ENCODE measurements around the gene C1orf198.

Gene C1orf198

DNA sequence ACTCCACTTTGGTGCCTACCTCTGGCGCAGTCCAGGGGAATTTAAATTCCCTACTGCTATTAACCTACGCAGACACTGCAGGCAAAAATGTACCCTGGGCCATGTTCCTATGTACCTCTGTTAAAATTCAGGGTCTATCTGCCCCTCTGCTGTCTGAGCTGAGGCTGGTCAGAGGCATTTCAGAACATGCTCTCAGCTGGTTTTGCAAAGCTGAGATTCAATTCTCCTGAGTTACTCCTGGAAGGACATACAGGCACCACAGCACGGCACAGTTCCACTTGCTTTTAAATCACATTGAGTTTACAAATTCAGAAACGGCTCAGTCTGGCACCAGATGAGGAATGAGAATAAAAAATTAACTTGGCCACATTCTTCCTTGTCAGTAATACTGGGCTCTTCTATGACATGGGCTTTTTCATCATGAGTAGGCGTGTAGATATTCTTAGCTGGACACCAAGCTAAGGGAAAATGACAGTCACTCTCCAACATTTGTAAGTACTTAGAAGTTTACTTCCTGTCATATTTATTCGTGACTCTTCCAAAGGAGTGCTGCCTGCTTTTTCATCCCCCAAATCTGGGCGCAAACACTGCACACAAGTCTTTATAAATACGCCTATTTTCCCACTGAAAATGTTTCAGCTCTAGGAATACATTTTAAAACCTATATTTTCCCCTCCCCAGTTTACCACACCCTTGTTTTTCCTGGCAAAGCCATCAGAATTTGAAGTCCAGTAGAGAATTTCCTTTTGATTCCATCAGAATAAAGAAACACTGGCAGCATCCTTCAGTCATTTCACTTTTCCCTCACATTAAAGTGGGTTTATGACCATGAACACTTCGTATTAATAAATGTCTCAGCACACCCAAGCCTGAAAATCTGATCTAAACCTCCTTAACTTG, 1.9 kb downstream of the C1orf198 start:
- H3K9ac ChIP-seq (ENCODE audit: low read length) = peak overlapping the region; percentile 36
- peak overlapping the region; percentile 61 for H3K27ac ChIP-seq (ENCODE audit: low read depth, low read length)
- H3K4me1 ChIP-seq (ENCODE audit: control insufficient read depth, insufficient read depth, low read length) = peaks cover 28% of the 10 kb centered on the region

DNA sequence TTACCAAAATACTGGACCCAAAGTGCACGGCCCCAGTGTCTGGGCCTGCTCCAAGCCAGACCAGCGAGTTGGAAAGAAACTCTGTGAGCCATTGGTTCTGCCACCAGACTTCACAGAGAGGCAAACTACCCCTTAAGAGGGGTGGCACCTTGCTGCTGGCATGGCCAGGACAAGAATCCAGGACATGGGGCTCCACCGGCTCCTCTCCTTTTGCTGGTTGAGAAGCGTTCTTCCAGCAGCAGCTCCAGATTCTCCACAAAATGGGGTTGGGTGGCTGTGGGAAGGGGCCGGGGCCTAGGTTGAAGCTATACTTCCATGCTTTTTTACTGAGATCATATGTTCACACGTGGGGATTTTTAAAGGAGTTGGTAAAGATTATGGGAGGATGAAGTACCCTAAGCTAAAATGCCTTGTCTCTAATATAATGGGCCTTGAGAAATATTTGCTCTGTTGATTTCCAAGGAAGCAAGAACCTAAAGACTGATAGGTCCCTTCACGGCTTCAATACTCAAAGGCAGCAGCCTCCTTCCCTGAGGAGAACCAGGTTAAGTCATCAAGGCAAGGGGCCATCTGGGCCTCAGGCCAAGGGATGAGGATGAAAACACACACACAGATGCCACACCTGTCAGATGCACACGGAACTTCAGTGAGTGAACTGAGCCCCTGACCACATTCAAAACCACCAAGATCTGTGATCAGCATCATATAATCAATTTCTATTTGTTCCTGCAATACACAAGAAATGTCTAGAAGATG, 3.1 kb downstream of the C1orf198 start:
- peaks cover 28% of the 10 kb centered on the region for H3K4me1 ChIP-seq (ENCODE audit: control insufficient read depth, insufficient read depth, low read length)
- H3K36me3 ChIP-seq (ENCODE audit: control insufficient read depth, insufficient read depth, low read length) = no peaks in the 10 kb centered on the region
- H3K4me3 ChIP-seq (ENCODE audit: low read length) = no peak overlapping the region
- H3K9ac ChIP-seq (ENCODE audit: low read length) = no peak overlapping the region
- H3K27ac ChIP-seq (ENCODE audit: low read depth, low read length) = no peak overlapping the region
- no peaks in the 10 kb centered on the region for H3K27me3 ChIP-seq (ENCODE audit: control insufficient read depth, insufficient read depth, low read length)

More for the DNA sequence above, 1.9 kb downstream of the C1orf198 start:
- H3K36me3 ChIP-seq (ENCODE audit: control insufficient read depth, insufficient read depth, low read length) = no peaks in the 10 kb centered on the region
- peak overlapping the region; percentile 95 for H3K4me3 ChIP-seq (ENCODE audit: low read length)
- no peaks in the 10 kb centered on the region for H3K27me3 ChIP-seq (ENCODE audit: control insufficient read depth, insufficient read depth, low read length)

DNA sequence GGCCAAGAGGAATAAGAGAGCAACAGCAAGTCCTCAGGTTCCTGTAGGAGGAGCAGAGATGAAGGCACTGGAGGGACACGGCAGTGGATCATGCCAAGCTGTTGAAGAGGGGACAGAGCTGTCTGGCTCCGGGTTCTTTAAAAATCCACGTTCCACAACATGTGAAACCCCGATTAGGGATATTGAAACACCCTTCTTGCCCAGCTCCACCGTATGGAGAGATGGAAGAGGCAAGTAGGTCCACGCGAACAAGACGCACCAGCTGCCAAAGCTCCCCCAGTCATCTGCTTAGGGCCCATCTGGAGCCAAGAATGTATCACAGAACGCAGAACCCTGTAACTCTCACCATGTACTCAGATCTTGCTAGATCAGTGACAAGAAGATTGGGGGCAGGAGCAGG, 3.9 kb downstream of the C1orf198 start:
- Histone ChIP-seq H3K9ac (ENCODE audit: low read length) (no peak overlapping the region), H3K36me3 (ENCODE audit: control insufficient read depth, insufficient read depth, low read length) (no peaks in the 10 kb centered on the region), H3K27ac (ENCODE audit: low read depth, low read length) (no peak overlapping the region), H3K4me1 (ENCODE audit: control insufficient read depth, insufficient read depth, low read length) (peaks cover 30% of the 10 kb centered on the region), H3K4me3 (ENCODE audit: low read length) (no peak overlapping the region), H3K27me3 (ENCODE audit: control insufficient read depth, insufficient read depth, low read length) (no peaks in the 10 kb centered on the region)

DNA sequence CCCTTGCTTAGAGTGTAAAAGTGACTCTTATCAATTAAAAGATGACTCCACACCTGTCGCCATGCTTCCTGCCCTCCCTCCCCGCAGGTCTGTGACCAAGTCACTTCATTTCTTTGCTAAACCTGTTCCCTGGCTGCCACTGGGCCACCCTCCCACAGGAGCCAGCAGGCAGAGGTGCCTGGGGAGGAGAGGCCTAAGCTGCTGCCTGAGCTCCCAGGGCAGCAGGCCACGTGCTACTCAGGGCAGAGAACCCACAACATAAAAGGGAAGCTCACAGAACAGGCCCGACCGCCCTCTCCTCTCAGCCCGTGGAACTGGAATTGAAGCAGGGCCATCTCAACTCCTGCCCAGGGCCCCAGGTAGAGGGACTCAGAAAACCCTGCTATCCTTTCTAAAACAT, 4.9 kb downstream of the C1orf198 start:
- Histone ChIP-seq H3K4me3 (ENCODE audit: low read length) (no peak overlapping the region), H3K4me1 (ENCODE audit: control insufficient read depth, insufficient read depth, low read length) (peaks cover 27% of the 10 kb centered on the region), H3K27me3 (ENCODE audit: control insufficient read depth, insufficient read depth, low read length) (no peaks in the 10 kb centered on the region), H3K36me3 (ENCODE audit: control insufficient read depth, insufficient read depth, low read length) (no peaks in the 10 kb centered on the region), H3K9ac (ENCODE audit: low read length) (no peak overlapping the region), H3K27ac (ENCODE audit: low read depth, low read length) (no peak overlapping the region)

DNA sequence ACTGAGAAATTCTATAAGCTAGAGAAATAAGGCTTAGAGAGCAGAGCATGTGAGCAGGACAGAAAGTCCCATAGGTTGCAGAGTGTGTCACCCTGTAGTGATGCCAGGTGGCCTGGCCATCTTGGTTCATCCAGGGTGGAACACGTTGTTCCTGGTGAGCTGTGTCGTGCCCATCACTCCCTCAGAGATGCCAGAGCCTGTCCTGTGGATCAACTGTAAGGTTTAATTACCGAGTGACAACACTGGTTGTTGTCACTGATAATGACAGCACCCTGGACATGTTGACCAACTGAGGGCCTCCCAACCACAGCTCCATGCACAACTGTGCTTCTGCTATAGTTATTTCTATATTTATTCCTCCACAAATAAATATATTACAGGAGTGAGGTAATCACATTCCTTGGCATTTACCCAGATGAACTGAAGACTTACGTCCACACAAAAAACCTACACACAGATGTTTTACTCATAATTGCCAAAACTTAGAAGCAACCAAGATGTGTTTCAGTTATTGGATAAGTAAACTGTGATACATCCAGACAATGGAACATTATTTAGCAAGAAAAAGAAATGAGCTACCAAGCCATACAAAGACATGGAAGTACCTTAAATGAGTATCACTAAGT, 6.2 kb downstream of the C1orf198 start:
- H3K27ac ChIP-seq (ENCODE audit: low read depth, low read length) = no peak overlapping the region
- no peak overlapping the region for H3K9ac ChIP-seq (ENCODE audit: low read length)
- no peak overlapping the region for H3K4me3 ChIP-seq (ENCODE audit: low read length)
- no peaks in the 10 kb centered on the region for H3K36me3 ChIP-seq (ENCODE audit: control insufficient read depth, insufficient read depth, low read length)
- H3K4me1 ChIP-seq (ENCODE audit: control insufficient read depth, insufficient read depth, low read length) = peaks cover 39% of the 10 kb centered on the region
- no peaks in the 10 kb centered on the region for H3K27me3 ChIP-seq (ENCODE audit: control insufficient read depth, insufficient read depth, low read length)

DNA sequence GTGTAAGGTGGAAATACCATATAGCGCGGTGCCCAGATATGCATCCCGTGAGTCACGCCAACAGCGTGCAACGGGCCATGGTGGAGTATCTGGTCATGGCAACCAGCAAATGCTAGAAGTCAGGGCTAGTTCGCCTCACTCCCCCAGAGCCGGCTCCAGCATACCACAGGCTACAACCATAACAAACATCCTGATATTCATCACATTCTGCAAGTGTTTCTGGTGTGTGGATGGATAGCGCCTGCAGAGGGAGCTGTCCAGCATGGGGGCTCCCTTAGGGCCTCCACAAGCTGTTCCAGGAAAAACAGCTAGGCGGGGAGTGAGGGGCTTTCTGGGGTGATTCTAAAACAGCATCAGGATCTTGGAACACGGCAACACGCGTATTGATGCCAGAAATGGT, 6.8 kb downstream of the C1orf198 start:
- no peak overlapping the region for H3K9ac ChIP-seq (ENCODE audit: low read length)
- H3K27ac ChIP-seq (ENCODE audit: low read depth, low read length) = no peak overlapping the region
- no peak overlapping the region for H3K4me3 ChIP-seq (ENCODE audit: low read length)

DNA sequence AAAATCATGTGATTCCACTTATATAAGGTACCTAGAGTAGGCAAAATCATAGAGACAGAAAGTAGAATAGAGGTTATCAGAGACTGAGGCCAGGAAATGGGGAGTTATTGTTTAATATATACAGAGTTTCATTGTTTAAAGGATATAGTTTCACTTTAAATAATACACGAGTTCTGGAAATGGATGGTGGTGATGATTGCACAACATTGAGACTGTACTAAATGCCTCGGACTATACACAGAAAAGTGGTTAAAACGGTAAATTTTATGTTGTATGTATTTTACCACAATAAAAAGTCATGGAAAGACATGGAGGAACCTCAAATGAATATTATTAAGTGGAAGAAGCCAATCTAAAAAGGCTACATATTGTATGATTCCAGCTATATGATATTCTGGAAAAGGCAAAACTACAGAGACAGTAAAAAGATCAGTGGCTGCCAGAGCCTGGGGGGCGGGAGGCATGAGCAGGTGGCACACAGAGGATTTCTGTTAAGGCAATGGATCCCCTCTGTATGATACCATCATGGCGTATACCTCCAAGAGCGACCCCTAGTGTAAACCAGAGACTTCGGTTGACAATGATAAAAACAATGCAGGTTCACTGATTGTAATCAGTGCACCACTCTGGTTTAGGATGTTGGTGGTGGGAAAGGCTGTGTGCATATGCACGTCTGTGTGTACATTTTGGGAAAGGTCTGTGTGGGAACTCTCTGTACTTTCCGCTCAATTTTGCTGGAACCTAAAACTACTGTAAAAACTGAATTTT, 7.5 kb downstream of the C1orf198 start:
- no peak overlapping the region for H3K9ac ChIP-seq (ENCODE audit: low read length)
- no peak overlapping the region for H3K4me3 ChIP-seq (ENCODE audit: low read length)
- H3K4me1 ChIP-seq (ENCODE audit: control insufficient read depth, insufficient read depth, low read length) = peaks cover 32% of the 10 kb centered on the region
- no peaks in the 10 kb centered on the region for H3K27me3 ChIP-seq (ENCODE audit: control insufficient read depth, insufficient read depth, low read length)
- peak overlapping the region; percentile 23 for H3K27ac ChIP-seq (ENCODE audit: low read depth, low read length)
- no peaks in the 10 kb centered on the region for H3K36me3 ChIP-seq (ENCODE audit: control insufficient read depth, insufficient read depth, low read length)

More for the DNA sequence above, 6.8 kb downstream of the C1orf198 start:
- no peaks in the 10 kb centered on the region for H3K27me3 ChIP-seq (ENCODE audit: control insufficient read depth, insufficient read depth, low read length)
- no peaks in the 10 kb centered on the region for H3K36me3 ChIP-seq (ENCODE audit: control insufficient read depth, insufficient read depth, low read length)
- peaks cover 39% of the 10 kb centered on the region for H3K4me1 ChIP-seq (ENCODE audit: control insufficient read depth, insufficient read depth, low read length)

DNA sequence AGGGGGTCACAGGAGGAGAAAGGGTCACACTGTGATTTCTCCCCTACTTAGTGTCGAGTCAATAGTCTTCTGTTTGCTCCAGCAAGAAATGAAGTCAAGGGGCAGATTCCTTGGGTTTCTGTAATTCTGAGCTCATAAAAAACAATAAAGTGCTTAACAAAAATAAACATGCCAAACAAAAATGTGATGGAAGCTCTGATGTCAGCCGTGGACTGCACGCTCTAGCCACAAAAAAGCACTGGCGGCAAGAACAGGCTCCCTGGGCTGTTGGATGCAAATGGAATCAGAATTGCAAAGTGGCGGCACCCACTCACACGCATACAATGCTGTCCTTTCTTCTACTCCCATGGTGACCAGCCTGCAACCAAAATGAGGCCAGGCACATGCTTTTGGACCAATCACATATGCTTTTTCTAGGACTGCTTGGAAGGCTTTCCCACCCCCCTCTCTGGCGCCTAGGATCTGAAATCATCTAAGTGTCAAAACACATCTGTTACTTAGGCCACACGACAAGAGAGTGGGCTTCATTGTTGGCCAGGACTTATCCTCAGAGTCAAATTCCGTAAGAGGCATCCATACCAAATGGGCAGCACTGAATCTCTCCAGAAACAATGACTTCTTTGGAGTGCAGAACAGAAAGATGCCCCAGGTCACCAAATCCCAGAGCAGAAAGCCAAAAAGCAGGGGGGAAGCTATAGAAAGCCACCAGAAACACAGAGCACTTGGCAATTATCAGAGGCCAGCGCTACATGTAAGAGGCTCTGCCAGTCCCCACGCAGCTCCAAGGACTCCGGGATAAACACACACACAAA, 9.2 kb downstream of the C1orf198 start:
- Histone ChIP-seq H3K9ac (ENCODE audit: low read length) (no peak overlapping the region), H3K4me3 (ENCODE audit: low read length) (no peak overlapping the region), H3K36me3 (ENCODE audit: control insufficient read depth, insufficient read depth, low read length) (no peaks in the 10 kb centered on the region), H3K27me3 (ENCODE audit: control insufficient read depth, insufficient read depth, low read length) (no peaks in the 10 kb centered on the region), H3K4me1 (ENCODE audit: control insufficient read depth, insufficient read depth, low read length) (peaks cover 20% of the 10 kb centered on the region), H3K27ac (ENCODE audit: low read depth, low read length) (no peak overlapping the region)

DNA sequence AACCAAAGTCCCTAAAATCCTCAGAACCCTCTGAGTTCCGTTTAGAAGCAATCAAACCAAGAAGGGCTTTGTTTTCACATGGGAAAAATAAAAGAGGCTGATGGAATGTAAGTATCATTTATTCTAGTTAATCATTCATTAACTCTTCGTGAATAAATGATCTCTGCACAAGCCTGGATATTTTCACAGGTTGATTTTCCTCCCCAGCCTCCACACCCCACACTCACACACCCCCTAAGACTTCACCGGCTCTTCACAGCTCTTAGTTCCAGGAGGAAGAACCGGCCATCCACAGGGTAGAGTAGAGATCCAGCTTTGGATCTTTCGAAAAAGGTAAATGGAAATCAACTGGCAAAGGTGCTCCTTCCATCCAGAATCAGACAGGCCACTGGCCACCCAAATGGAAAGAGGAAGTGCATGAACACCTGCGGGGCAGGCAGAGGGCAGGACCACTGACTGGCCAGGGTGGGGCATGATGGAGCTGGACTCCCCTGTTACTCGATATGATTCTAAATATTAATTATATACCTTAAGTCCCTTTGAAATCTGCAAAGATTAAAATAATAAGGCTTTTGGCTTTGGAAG, 10.0 kb downstream of the C1orf198 start:
- H3K4me3 ChIP-seq (ENCODE audit: low read length) = peak overlapping the region; percentile 11
- peaks cover 20% of the 10 kb centered on the region for H3K4me1 ChIP-seq (ENCODE audit: control insufficient read depth, insufficient read depth, low read length)
- no peak overlapping the region for H3K9ac ChIP-seq (ENCODE audit: low read length)
- no peaks in the 10 kb centered on the region for H3K27me3 ChIP-seq (ENCODE audit: control insufficient read depth, insufficient read depth, low read length)
- H3K36me3 ChIP-seq (ENCODE audit: control insufficient read depth, insufficient read depth, low read length) = no peaks in the 10 kb centered on the region
- peak overlapping the region; percentile 50 for H3K27ac ChIP-seq (ENCODE audit: low read depth, low read length)

DNA sequence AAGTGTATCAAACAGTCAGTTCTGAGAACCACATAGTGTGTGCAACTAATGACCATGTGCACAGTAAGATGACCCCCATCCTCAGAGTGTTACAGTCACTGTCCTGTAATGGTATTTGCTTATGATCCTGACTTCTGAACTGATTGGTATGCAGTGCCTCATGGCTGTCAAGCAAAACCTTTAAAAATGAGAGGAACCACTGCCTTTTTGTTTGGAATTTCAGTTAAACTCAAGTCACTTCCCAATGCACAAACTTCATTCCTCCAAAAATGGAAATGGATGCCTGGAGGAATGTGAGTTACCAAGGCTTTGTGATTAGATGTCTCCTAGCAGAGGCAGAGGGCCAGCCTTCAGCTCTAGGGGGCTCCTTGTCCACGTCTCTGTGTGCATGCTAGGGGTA, 10.5 kb downstream of the C1orf198 start:
- Histone ChIP-seq H3K4me1 (ENCODE audit: control insufficient read depth, insufficient read depth, low read length) (peaks cover 20% of the 10 kb centered on the region), H3K4me3 (ENCODE audit: low read length) (no peak overlapping the region), H3K27me3 (ENCODE audit: control insufficient read depth, insufficient read depth, low read length) (no peaks in the 10 kb centered on the region), H3K9ac (ENCODE audit: low read length) (no peak overlapping the region), H3K27ac (ENCODE audit: low read depth, low read length) (no peak overlapping the region), H3K36me3 (ENCODE audit: control insufficient read depth, insufficient read depth, low read length) (peaks cover 4% of the 10 kb centered on the region)

DNA sequence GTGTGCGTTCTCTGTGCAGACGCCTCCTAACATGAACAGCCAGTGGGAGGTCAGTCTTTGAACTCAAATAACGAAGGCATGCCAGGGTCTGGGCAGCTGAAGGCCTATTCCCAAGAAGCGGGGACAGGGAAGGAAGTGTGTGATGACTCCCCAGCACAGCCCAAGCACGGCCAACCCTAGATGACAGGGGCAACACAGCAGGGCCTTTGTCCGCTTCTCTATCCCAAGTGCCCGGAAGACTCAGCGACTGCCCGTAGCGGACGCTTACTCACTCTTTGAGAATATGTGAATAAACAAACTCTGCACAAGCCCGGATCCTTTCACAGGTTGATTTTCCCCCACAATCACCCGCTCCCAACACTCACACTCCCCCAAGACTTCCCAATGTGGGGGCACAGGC, 11.2 kb downstream of the C1orf198 start:
- Histone ChIP-seq H3K27me3 (ENCODE audit: control insufficient read depth, insufficient read depth, low read length) (no peaks in the 10 kb centered on the region), H3K4me1 (ENCODE audit: control insufficient read depth, insufficient read depth, low read length) (peaks cover 20% of the 10 kb centered on the region), H3K27ac (ENCODE audit: low read depth, low read length) (peak overlapping the region; percentile 56), H3K4me3 (ENCODE audit: low read length) (no peak overlapping the region), H3K9ac (ENCODE audit: low read length) (no peak overlapping the region), H3K36me3 (ENCODE audit: control insufficient read depth, insufficient read depth, low read length) (peaks cover 4% of the 10 kb centered on the region)

Measured in rectal smooth muscle tissue (tissue), 1 donor.